K562 (cell line): ENCODE results near the gene A1CF. TPM values are rescaled to one million over a fixed set of nuclear protein-coding genes. Genes with fewer than 3 reads are reported as not detected.

Source experiments
- polyA plus RNA-seq, 8 experiments: library from polyadenylated mRNA; depleted of rRNA in 4 of 8; stranded (reverse) in 5 of 8; unstranded in 3 of 8; fragments of >200 nt; fragmentation: Nextera tagmentation in 2 of 8; fragmentation: Illumina TruSeq in 1 of 8; extraction: Ambion mirVana in 2 of 8; extraction: Trizol in 1 of 8; gene quantifications; 2 replicates each; pipeline versions ENCODE4 v1.2.1 to v1.2.3, GENCODE V29; 2011 to 2014; ENCODE audit warnings: inconsistent platforms in 1 of 8, missing spikeins in 1 of 8
- total RNA-seq, 7 experiments: library from RNA; depleted of rRNA in 6 of 7; stranded (reverse); fragments of >200 nt in 6 of 7; fragmentation: Illumina TruSeq in 2 of 7; extraction: Trizol in 2 of 7; gene quantifications; 2 replicates each; pipeline versions ENCODE4 v1.2.1 to v1.2.3, GENCODE V29; 2011 to 2021; ENCODE audit warnings: low replicate concordance in 1 of 7

A1CF gene
- total and polyA plus RNA-seq, 9 of the 15 experiments (the other 6 are each of a cell fraction or from before 2014, with no cell fraction given), result 0.11 TPM; not detected in 8

Other genes starting within 250 kb of the A1CF start
- gene ASAH2B, start 145.7 kb downstream of the A1CF start, total RNA-seq (2014; rRNA removed), result 5.0 and 6.0 TPM in 2 replicates
- 14.6 and 18.1 TPM in 2 replicates for gene ASAH2B, start 145.7 kb downstream of the A1CF start, total RNA-seq (2014; rRNA removed; fragmentation: Illumina TruSeq; extraction: Trizol)
- 9.0 and 10.6 TPM in 2 replicates for gene ASAH2B, start 145.7 kb downstream of the A1CF start, total RNA-seq (2015; rRNA removed; fragmentation: Illumina TruSeq; extraction: Trizol)
- gene ASAH2B, start 145.7 kb downstream of the A1CF start, total RNA-seq (2021), result 5.8 and 8.5 TPM in 2 replicates
- gene ASAH2B, start 145.7 kb downstream of the A1CF start, polyA plus RNA-seq (2011; rRNA removed), result 11.5 and 15.4 TPM in 2 replicates
- gene ASAH2B, start 145.7 kb downstream of the A1CF start, polyA plus RNA-seq (2014; fragmentation: Illumina TruSeq; extraction: Trizol), result 11.1 and 15.7 TPM in 2 replicates
- gene ASAH2B, start 145.7 kb downstream of the A1CF start, polyA plus RNA-seq (2014; fragmentation: Nextera tagmentation; extraction: Ambion mirVana), result 10 to 100 TPM; 14.4 to 18.3 TPM
- 10.7 and 16.9 TPM in 2 replicates for gene ASAH2B, start 145.7 kb downstream of the A1CF start, polyA plus RNA-seq (2014; rRNA removed)
- gene PRKG1, start 188.9 kb upstream of the A1CF start, total RNA-seq (2014; rRNA removed), result not detected in 2 replicates
- not detected in 2 replicates for gene PRKG1, start 188.9 kb upstream of the A1CF start, total RNA-seq (2014; rRNA removed; fragmentation: Illumina TruSeq; extraction: Trizol)
- not detected in 2 replicates for gene PRKG1, start 188.9 kb upstream of the A1CF start, total RNA-seq (2015; rRNA removed; fragmentation: Illumina TruSeq; extraction: Trizol)
- 0.07 and 0.22 TPM in 2 replicates for gene PRKG1, start 188.9 kb upstream of the A1CF start, total RNA-seq (2021)
- gene PRKG1, start 188.9 kb upstream of the A1CF start, polyA plus RNA-seq (2011; rRNA removed), result not detected in 2 replicates
- gene PRKG1, start 188.9 kb upstream of the A1CF start, polyA plus RNA-seq (2014; fragmentation: Illumina TruSeq; extraction: Trizol), result not detected in 2 replicates
- gene PRKG1, start 188.9 kb upstream of the A1CF start, polyA plus RNA-seq (2014; fragmentation: Nextera tagmentation; extraction: Ambion mirVana), result not detected
- gene PRKG1, start 188.9 kb upstream of the A1CF start, polyA plus RNA-seq (2014; rRNA removed), result not detected in 2 replicates